Smooth muscle cell (in vitro differentiated cells): Measurements from ENCODE around the gene ZNF138. TPM values are rescaled to one million over a fixed set of nuclear protein-coding genes. Genes with fewer than 3 reads are reported as not detected.

Source experiments
- DNase-seq: peaks from one replicate; lab custom pipeline; 2025; ENCODE audit not compliant: unreplicated experiment; lab: John Stamatoyannopoulos, UW
- H2AFZ ChIP-seq: fragments of 200-600 bp; sonication (generic); 2 replicates; pipeline ENCODE4 v1.6.0; 2016; ENCODE audit warnings: antibody characterized with exemption, low read depth, mild to moderate bottlenecking
- H3F3A ChIP-seq: fragments of 200-600 bp; sonication (generic); 2 replicates; pipeline ENCODE4 v1.6.0; 2017; ENCODE audit warnings: antibody characterized with exemption, low read depth
- H3K27ac ChIP-seq: fragments of 200-600 bp; sonication (generic); 2 replicates; pipeline ENCODE4 v1.5.1; 2016; ENCODE audit warnings: low read depth, mild to moderate bottlenecking
- H3K27me3 ChIP-seq: fragments of 200-600 bp; sonication (generic); 2 replicates; pipeline ENCODE4 v1.6.1; 2016; ENCODE audit warnings: low read depth, mild to moderate bottlenecking
- H3K36me3 ChIP-seq: fragments of 200-600 bp; sonication (generic); 2 replicates; pipeline ENCODE4 v1.5.1; 2016; ENCODE audit warnings: low read depth
- H3K4me1 ChIP-seq: fragments of 200-600 bp; sonication (generic); 2 replicates; pipeline ENCODE4 v1.5.1; 2016; ENCODE audit warnings: low read depth
- H3K4me2 ChIP-seq: fragments of 200-600 bp; sonication (generic); 2 replicates; pipeline ENCODE4 v1.6.0; 2016; ENCODE audit warnings: mild to moderate bottlenecking
- H3K4me3 ChIP-seq: fragments of 200-600 bp; sonication (generic); 2 replicates; pipeline ENCODE4 v1.5.1; 2016; ENCODE audit warnings: mild to moderate bottlenecking
- H3K79me2 ChIP-seq: fragments of 200-600 bp; sonication (generic); 2 replicates; pipeline ENCODE4 v1.6.0; 2016; ENCODE audit warnings: low read depth, mild to moderate bottlenecking
- H3K9ac ChIP-seq: fragments of 200-600 bp; sonication (generic); 2 replicates; pipeline ENCODE4 v1.6.0; 2016; ENCODE audit warnings: low read depth
- H3K9me3 ChIP-seq: fragments of 200-600 bp; sonication (generic); replicated peaks from 2 replicates; pipeline ENCODE4 v1.5.1; 2016; ENCODE audit warnings: low read depth
- H4K20me1 ChIP-seq: fragments of 200-600 bp; sonication (generic); 2 replicates; pipeline ENCODE4 v1.6.0; 2016; ENCODE audit warnings: low read depth
- WGBS: methylation state at CpG from one replicate; pipeline ENCODE4 v1.1.7; 2016; ENCODE audit warnings: low lambda C conversion rate; 5-methylcytosine and 5-hydroxymethylcytosine counted together
- polyA plus RNA-seq: library from polyadenylated mRNA; unstranded; fragments of >200 nt; fragmentation: Nextera tagmentation; extraction: Ambion mirVana; gene quantifications from 2 replicates; pipeline ENCODE4 v1.2.1, GENCODE V29; 2016
- total RNA-seq: library from RNA; depleted of rRNA; stranded (reverse); fragments of >200 nt; gene quantifications from 2 replicates; pipeline ENCODE4 v1.2.3, GENCODE V29; 2014
- TF ChIP-seq, protein P1 (sequence below): fragments of 200-600 bp; sonication (generic); IDR thresholded peaks from 2 replicates; pipeline ENCODE4 v1.5.1; 2017; ENCODE audit warnings: borderline replicate concordance, mild to moderate bottlenecking, antibody characterized with exemption; ENCODE audit not compliant: insufficient read depth, poor library complexity, severe bottlenecking

Gene ZNF138
- total and polyA plus RNA-seq, 2 experiments from 2014 or later, result 3.2 to 14.8 TPM

DNA sequence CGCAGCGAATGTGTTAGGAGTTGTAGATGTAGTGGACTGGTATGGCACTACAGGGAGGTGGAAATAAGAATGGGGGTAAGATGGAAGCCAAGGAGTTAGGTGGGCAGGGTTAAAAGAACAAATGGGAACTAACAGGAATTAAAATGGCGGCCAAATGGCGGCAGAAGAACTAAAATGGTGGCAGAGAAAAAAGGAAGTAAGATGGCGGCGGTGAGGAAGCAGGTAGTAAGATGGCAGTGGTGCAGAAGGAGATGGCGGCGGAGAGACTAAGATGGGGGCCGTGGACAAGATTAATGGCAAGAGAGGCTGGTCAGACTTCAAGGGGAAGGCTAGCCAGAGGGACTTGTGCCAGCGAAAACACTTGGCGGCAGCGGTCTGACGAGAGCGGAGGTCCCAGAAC is 44.5 kb downstream of the ZNF138 start:
- no peaks in the 10 kb centered on the region for H3K36me3 ChIP-seq
- H3K4me3 ChIP-seq, result no peak overlapping the region
- TF ChIP-seq, protein P1, sequence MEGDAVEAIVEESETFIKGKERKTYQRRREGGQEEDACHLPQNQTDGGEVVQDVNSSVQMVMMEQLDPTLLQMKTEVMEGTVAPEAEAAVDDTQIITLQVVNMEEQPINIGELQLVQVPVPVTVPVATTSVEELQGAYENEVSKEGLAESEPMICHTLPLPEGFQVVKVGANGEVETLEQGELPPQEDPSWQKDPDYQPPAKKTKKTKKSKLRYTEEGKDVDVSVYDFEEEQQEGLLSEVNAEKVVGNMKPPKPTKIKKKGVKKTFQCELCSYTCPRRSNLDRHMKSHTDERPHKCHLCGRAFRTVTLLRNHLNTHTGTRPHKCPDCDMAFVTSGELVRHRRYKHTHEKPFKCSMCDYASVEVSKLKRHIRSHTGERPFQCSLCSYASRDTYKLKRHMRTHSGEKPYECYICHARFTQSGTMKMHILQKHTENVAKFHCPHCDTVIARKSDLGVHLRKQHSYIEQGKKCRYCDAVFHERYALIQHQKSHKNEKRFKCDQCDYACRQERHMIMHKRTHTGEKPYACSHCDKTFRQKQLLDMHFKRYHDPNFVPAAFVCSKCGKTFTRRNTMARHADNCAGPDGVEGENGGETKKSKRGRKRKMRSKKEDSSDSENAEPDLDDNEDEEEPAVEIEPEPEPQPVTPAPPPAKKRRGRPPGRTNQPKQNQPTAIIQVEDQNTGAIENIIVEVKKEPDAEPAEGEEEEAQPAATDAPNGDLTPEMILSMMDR, result no peak
- 76% methylated on average over 14 of the region's 14 CpGs for WGBS
- no peak overlapping the region for H3K27ac ChIP-seq
- H4K20me1 ChIP-seq, result no peaks in the 10 kb centered on the region
- DNase-seq, result no peak
- H3K79me2 ChIP-seq, result no peaks in the 10 kb centered on the region
- no peak overlapping the region for H3K4me2 ChIP-seq
- no peak overlapping the region for H3K9ac ChIP-seq
- no peaks in the 10 kb centered on the region for H3F3A ChIP-seq
- H3K9me3 ChIP-seq, result no peaks in the 10 kb centered on the region
- H3K4me1 ChIP-seq, result no peaks in the 10 kb centered on the region
- H2AFZ ChIP-seq, result no peak overlapping the region
- H3K27me3 ChIP-seq, result no peaks in the 10 kb centered on the region

DNA sequence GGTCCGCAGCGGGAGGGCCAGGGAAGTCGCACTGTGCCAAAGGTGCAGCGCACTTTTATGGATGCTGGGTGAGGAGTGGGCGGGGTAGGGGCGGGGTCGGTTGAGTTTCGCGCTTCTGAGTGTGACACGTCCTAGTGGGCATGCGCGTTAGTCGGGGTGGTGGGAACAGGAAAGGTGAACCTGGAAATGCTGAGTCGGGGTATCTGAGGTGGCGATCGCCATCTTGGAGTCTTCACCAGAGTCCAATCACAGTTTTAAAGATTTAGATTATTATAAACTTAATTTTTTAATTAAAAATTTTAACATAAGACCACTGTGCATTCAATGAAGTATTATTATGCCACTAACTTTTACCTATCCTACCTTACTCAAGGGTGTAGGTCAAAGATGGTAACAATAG is 45.7 kb downstream of the ZNF138 start:
- no peak overlapping the region for H3K27ac ChIP-seq
- no peaks in the 10 kb centered on the region for H3K79me2 ChIP-seq
- DNase-seq, result no peak
- no peaks in the 10 kb centered on the region for H3K4me1 ChIP-seq
- no peak overlapping the region for H2AFZ ChIP-seq
- no peaks in the 10 kb centered on the region for H3F3A ChIP-seq
- 92% methylated on average over 16 of the region's 16 CpGs for WGBS
- H3K4me3 ChIP-seq, result no peak overlapping the region
- TF ChIP-seq, protein P1, result no peak
- no peaks in the 10 kb centered on the region for H3K27me3 ChIP-seq
- no peaks in the 10 kb centered on the region for H3K9me3 ChIP-seq
- no peak overlapping the region for H3K4me2 ChIP-seq
- no peaks in the 10 kb centered on the region for H4K20me1 ChIP-seq
- no peaks in the 10 kb centered on the region for H3K36me3 ChIP-seq
- no peak overlapping the region for H3K9ac ChIP-seq

DNA sequence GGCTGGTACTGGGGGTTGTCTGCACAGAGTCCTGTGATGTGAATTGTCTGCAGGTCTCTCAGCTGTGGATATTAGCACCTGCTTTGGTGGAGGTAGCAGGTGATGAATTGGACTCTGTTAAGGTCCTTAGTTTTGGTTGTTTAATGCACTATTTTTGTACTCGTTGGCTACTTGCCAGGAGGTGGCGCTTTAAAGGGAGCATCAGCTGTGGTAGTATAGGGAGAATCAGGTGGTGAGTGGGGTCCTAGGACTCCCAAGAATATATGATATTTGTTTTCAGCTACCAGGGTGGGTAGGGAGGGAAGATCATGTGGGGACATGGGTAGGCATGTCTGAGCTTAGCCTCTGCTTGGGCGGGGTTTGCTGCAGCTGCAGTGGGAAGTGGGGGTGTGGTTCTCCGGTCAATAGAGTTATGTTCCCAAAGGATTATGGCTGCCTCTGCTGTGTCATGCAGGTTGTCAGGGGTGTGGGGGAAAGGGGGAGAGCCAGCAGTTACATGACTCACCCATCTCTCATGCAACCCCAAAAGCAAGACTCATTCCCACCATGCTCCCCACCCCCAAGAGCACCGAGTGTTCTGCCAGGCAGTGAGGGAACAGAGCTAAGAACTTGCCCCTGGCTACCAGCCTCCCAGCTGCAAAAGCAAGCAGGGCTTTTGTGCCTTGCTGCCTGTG is 55.2 kb downstream of the ZNF138 start:
- no peak overlapping the region for H3K27ac ChIP-seq
- TF ChIP-seq, protein P1, result no peak

DNA sequence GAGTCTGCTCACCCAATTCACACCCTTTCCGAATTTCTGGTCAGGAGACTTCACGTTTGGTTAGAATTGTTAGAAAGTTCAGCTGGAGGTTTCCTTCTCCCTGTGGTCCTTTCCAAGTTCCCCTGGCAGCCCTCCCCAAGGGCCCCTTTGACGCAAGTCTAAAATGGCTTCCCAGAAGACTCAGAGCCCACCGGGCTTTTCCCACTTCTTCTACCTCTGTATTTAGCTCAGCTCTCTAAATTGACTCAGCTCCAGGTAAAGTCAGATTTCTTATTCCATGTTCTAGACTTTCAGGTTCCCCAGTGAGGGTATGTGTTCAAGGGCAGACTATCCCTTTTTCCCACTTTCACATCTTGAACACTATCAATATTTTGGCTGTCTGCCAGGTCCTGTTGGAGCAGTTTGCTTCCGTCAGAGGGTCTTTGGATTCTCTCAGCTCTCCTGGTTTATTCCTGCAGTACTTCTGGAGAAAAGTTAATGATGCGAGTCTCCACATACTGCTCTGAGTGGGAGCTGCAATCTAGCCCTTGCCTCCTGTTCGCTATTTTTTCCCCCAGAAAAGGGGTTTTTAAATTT is 55.8 kb downstream of the ZNF138 start:
- Histone ChIP-seq H3K4me3 (no peak overlapping the region), H3K9me3 (no peaks in the 10 kb centered on the region), H3K4me2 (no peak overlapping the region), H4K20me1 (no peaks in the 10 kb centered on the region), H3K79me2 (no peaks in the 10 kb centered on the region), H3K9ac (no peak overlapping the region), H3F3A (no peaks in the 10 kb centered on the region), H3K36me3 (no peaks in the 10 kb centered on the region), H3K27me3 (no peaks in the 10 kb centered on the region), H3K4me1 (no peaks in the 10 kb centered on the region), H2AFZ (no peak overlapping the region), H3K27ac (no peak overlapping the region)
- TF ChIP-seq, protein P1, result no peak
- 86% methylated on average over 7 of the region's 7 CpGs for WGBS
- DNase-seq, result no peak

More for the DNA sequence above, 55.2 kb downstream of the ZNF138 start:
- 78% methylated on average over 5 of the region's 5 CpGs for WGBS
- H3K4me1 ChIP-seq, result no peaks in the 10 kb centered on the region
- DNase-seq, result no peak
- H2AFZ ChIP-seq, result no peak overlapping the region
- no peaks in the 10 kb centered on the region for H3K79me2 ChIP-seq
- H3K9me3 ChIP-seq, result no peaks in the 10 kb centered on the region
- no peaks in the 10 kb centered on the region for H3F3A ChIP-seq
- H3K36me3 ChIP-seq, result no peaks in the 10 kb centered on the region
- H4K20me1 ChIP-seq, result no peaks in the 10 kb centered on the region
- H3K27me3 ChIP-seq, result no peaks in the 10 kb centered on the region
- no peak overlapping the region for H3K4me2 ChIP-seq
- H3K4me3 ChIP-seq, result no peak overlapping the region
- H3K9ac ChIP-seq, result no peak overlapping the region
